Natural killer cell (primary cell): ENCODE data around the gene FARP1. TPM values are rescaled to one million over a fixed set of nuclear protein-coding genes. Genes with fewer than 3 reads are reported as not detected.

Experiments used
- ATAC-seq, 3 donors: fragments of 150-1000 bp in 2 of 3; fragments of 200-7000 bp in 1 of 3; cut with Tn5 transposase; 1 replicate in 1 of 3; 2 replicates in 2 of 3; pipeline ENCODE4 v1.10.0; 2021; ENCODE audit warnings: mild to moderate bottlenecking in 2 of 3, moderate library complexity in 2 of 3
- DNase-seq, 2 donors: peaks; one replicate each; pipeline versions ENCODE4 v3.0.0 to v3.0.0-alpha.2; 2013 to 2021; ENCODE audit warnings: mixed read lengths in 1 of 2
- H3K27ac ChIP-seq: one replicate; pipeline ENCODE4 v1.5.1; 2013; ENCODE audit warnings: mild to moderate bottlenecking, low read length
- H3K27me3 ChIP-seq: one replicate; pipeline ENCODE4 v1.6.1; 2013; ENCODE audit warnings: low read length; ENCODE audit not compliant: control insufficient read depth, insufficient read depth
- H3K36me3 ChIP-seq: one replicate; pipeline ENCODE4 v1.6.1; 2013; ENCODE audit warnings: low read length; ENCODE audit not compliant: control insufficient read depth, insufficient read depth
- H3K4me1 ChIP-seq: one replicate; pipeline ENCODE4 v1.6.1; 2013; ENCODE audit warnings: low read length; ENCODE audit not compliant: control insufficient read depth, insufficient read depth
- H3K4me3 ChIP-seq: one replicate; pipeline ENCODE4 v1.5.1; 2013; ENCODE audit warnings: low read length
- H3K9me3 ChIP-seq: one replicate; pipeline ENCODE4 v1.6.1; 2013; ENCODE audit warnings: low read length; ENCODE audit not compliant: control insufficient read depth, insufficient read depth
- H3K27ac Mint-ChIP-seq, 2 donors: one replicate each; pipeline ENCODE4 v1.8.0; 2022; ENCODE audit warnings: mild to moderate bottlenecking in 2 of 2, mixed read lengths in 2 of 2, moderate library complexity in 1 of 2
- H3K27me3 Mint-ChIP-seq, 2 donors: one replicate each; pipeline ENCODE4 v1.8.0; 2022; ENCODE audit warnings: low read depth in 2 of 2, mixed read lengths in 2 of 2
- H3K36me3 Mint-ChIP-seq: one replicate; pipeline ENCODE4 v1.8.0; 2022; ENCODE audit warnings: mixed read lengths
- H3K4me1 Mint-ChIP-seq, 2 donors: one replicate each; pipeline ENCODE4 v1.8.0; 2022; ENCODE audit warnings: mixed read lengths in 2 of 2
- H3K4me3 Mint-ChIP-seq: one replicate; pipeline ENCODE4 v1.8.0; 2022; ENCODE audit warnings: mild to moderate bottlenecking, moderate library complexity, mixed read lengths
- H3K9me3 Mint-ChIP-seq, 2 donors: one replicate each; pipeline ENCODE4 v1.8.0; 2022; ENCODE audit warnings: mixed read lengths in 2 of 2
- WGBS: methylation state at CpG from one replicate; pipeline ENCODE4 v1.1.7; 2013; ENCODE audit warnings: missing lambda C conversion rate; ENCODE audit not compliant: insufficient coverage; 5-methylcytosine and 5-hydroxymethylcytosine counted together
- intact Hi-C: fragments of 100-400 bp; cut with micrococcal nuclease; formaldehyde crosslinking; loops from one replicate; pipeline ENCODE4 v1.14.2; 2022
- total RNA-seq, 4 donors: library from RNA; stranded (reverse); fragments of 120-200 nt in 1 of 4; gene quantifications; one replicate each; pipeline versions ENCODE4 v1.2.3 to v1.2.4, GENCODE V29; 2013 to 2022
- TF ChIP-seq, protein P1 (sequence below): fragments of 200-600 bp; IDR thresholded peaks from one replicate; pipeline ENCODE4 v1.8.0; 2022; ENCODE audit warnings: antibody characterized with exemption

FARP1 gene
- total RNA-seq, 3 donors from 2014 or later (not counting 1 experiment from before 2014, with no cell fraction given) = 0.71 to 1.2 (median 1.1) TPM

DNA sequence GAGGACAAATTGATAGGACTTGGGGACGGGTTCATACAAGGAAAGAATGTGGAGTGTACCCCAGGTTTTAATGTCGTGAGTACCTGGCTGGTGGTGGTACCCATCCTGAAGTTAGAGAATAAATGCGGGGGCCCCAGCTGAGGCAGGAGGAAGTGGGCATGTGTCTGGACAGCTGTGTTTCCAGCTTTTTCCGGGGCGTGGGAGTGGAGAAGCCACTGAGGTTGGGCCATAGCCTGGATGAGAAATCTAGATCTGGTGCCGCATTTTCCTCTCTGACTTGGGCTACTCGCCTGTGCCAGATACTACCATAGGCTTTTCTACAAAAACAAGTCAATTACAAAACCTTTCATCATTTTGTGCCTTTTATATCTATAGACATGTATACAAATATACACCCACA lies 286.6 kb downstream of the FARP1 start:
- Mint-ChIP-seq H3K9me3 (no peaks in the 10 kb centered on the region), H3K4me1 (no peaks in the 10 kb centered on the region), H3K36me3 (no peaks in the 10 kb centered on the region), H3K27ac (no peak overlapping the region), H3K4me3 (no peak overlapping the region), H3K27me3 (peaks cover 11 to 14% of the 10 kb centered on the region in 2 donors)
- no peak overlapping the region for H3K27ac ChIP-seq
- H3K4me3 ChIP-seq = no peak overlapping the region
- no peaks in the 10 kb centered on the region for H3K9me3 ChIP-seq
- intact Hi-C loops = no loop called here
- 88% methylated on average over 7 of the region's 7 CpGs for WGBS
- no peaks in the 10 kb centered on the region for H3K4me1 ChIP-seq
- H3K36me3 ChIP-seq = no peaks in the 10 kb centered on the region
- ATAC-seq (no peak), DNase-seq (no peak)
- TF ChIP-seq, protein P1, sequence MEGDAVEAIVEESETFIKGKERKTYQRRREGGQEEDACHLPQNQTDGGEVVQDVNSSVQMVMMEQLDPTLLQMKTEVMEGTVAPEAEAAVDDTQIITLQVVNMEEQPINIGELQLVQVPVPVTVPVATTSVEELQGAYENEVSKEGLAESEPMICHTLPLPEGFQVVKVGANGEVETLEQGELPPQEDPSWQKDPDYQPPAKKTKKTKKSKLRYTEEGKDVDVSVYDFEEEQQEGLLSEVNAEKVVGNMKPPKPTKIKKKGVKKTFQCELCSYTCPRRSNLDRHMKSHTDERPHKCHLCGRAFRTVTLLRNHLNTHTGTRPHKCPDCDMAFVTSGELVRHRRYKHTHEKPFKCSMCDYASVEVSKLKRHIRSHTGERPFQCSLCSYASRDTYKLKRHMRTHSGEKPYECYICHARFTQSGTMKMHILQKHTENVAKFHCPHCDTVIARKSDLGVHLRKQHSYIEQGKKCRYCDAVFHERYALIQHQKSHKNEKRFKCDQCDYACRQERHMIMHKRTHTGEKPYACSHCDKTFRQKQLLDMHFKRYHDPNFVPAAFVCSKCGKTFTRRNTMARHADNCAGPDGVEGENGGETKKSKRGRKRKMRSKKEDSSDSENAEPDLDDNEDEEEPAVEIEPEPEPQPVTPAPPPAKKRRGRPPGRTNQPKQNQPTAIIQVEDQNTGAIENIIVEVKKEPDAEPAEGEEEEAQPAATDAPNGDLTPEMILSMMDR = no peak
- no peaks in the 10 kb centered on the region for H3K27me3 ChIP-seq

DNA sequence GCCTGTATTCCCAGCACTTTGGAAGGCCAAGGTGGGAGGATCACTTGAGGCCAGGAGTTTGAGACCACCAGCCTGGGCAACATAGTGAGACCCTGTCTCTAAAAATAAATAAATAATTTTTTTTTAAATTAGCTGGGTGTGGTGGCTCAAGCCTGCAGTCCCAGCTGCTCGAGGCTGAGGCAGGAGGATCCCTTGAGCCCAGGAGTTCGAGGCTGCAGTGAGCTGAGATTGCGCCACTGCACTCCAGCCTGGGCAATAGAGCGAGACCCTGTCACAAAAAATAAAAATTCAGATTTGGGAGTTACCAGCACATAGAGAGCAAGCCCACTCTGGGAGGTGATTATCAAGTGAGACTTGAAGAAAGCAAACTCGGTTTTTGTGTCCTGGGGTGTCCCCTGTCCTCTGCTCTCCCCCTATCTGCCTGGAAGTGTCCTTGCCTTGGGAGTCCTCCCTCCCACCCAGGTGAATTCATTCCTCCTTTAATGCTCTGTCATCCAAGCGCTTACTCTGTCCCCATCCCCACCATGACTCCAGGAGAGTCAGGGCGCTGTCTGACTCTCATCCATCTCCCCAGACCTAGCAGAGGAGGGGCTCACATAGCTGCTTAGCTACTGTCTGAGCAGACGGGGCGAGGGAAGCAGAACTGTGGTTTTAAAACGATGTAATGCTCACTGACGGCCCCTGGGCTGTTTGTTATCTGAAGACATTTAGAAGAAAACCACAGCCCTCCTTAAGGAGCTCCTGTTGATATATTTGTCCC lies 287.3 kb downstream of the FARP1 start:
- TF ChIP-seq, protein P1 = no peak
- ATAC-seq (no peak), DNase-seq (no peak)
- Mint-ChIP-seq H3K4me1 (no peaks in the 10 kb centered on the region), H3K27ac (no peak overlapping the region), H3K4me3 (no peak overlapping the region), H3K36me3 (no peaks in the 10 kb centered on the region), H3K9me3 (no peaks in the 10 kb centered on the region), H3K27me3 (peaks cover 11 to 14% of the 10 kb centered on the region in 2 donors)
- no peak overlapping the region for H3K27ac ChIP-seq
- H3K27me3 ChIP-seq = no peaks in the 10 kb centered on the region
- WGBS = 74% methylated on average over 11 of the region's 11 CpGs
- no peak overlapping the region for H3K4me3 ChIP-seq
- intact Hi-C loops = no loop called here
- H3K9me3 ChIP-seq = no peaks in the 10 kb centered on the region
- H3K36me3 ChIP-seq = no peaks in the 10 kb centered on the region
- no peaks in the 10 kb centered on the region for H3K4me1 ChIP-seq

DNA sequence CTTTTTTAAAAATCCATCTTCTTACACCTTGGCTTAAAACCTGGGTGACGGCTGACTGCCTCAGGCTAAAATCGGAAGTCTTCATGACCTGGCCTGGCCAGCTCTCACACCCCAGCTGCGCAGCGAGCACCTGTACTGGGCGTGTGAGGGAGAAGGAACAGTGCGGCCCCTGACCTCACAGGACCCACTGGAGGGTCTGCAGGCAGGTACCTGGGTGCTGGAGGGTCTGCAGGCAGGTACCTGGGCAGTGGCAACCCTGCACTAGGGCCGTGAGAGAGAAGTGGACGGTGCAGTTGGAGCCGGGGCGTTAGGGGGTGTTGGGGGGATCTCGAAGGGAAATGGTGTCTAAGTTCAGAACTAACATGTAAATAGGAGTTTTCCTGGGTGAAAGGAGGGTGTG lies 289.7 kb downstream of the FARP1 start:
- Histone ChIP-seq H3K4me1 (no peaks in the 10 kb centered on the region), H3K27me3 (no peaks in the 10 kb centered on the region), H3K36me3 (no peaks in the 10 kb centered on the region), H3K9me3 (no peaks in the 10 kb centered on the region), H3K4me3 (no peak overlapping the region), H3K27ac (no peak overlapping the region)
- TF ChIP-seq, protein P1 = no peak
- WGBS = 91% methylated on average over 11 of the region's 11 CpGs
- intact Hi-C loops = no loop called here
- H3K27me3 Mint-ChIP-seq = peaks cover 0 to 13% of the 10 kb centered on the region in 2 donors
- H3K36me3 Mint-ChIP-seq = no peaks in the 10 kb centered on the region
- DNase-seq = no peak
- H3K9me3 Mint-ChIP-seq = no peaks in the 10 kb centered on the region
- H3K4me1 Mint-ChIP-seq = no peaks in the 10 kb centered on the region
- no peak for ATAC-seq
- no peak overlapping the region for H3K4me3 Mint-ChIP-seq
- H3K27ac Mint-ChIP-seq = no peak overlapping the region

DNA sequence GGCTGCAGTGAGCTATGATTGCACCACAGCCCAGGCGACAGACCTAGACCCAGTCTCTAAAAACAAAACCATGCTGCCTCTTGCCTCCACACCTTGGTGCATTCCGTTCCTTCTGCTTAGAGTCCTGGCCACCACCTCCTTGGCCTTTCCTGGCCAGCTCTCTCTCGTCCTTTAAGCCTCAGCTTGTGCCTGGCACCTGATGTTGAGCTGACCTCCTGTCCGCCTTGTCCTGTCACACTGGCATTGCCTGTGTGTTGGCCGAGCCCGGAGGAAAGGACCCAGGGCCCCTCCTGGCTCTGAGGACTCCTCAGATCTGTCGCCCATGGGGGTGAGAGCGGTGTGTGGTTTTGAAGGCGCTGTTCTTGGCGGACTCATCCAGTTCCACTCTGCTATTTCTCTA lies 290.8 kb downstream of the FARP1 start:
- 90% methylated on average over 6 of the region's 10 CpGs for WGBS
- intact Hi-C loops = no loop called here

More for the DNA sequence above, 290.8 kb downstream of the FARP1 start:
- H3K4me3 Mint-ChIP-seq = no peak overlapping the region
- H3K4me1 Mint-ChIP-seq = no peaks in the 10 kb centered on the region
- ATAC-seq (no peak), DNase-seq (no peak)
- no peaks in the 10 kb centered on the region for H3K36me3 Mint-ChIP-seq
- Histone ChIP-seq H3K9me3 (no peaks in the 10 kb centered on the region), H3K4me1 (no peaks in the 10 kb centered on the region), H3K27ac (no peak overlapping the region), H3K4me3 (no peak overlapping the region), H3K36me3 (no peaks in the 10 kb centered on the region), H3K27me3 (no peaks in the 10 kb centered on the region)
- TF ChIP-seq, protein P1 = no peak
- H3K27ac Mint-ChIP-seq = no peak overlapping the region
- H3K9me3 Mint-ChIP-seq = no peaks in the 10 kb centered on the region
- peaks cover 0 to 10% of the 10 kb centered on the region in 2 donors for H3K27me3 Mint-ChIP-seq
